Measurements from ENCODE around the gene PWWP2B. TPM values are rescaled to one million over a fixed set of nuclear protein-coding genes. Genes with fewer than 3 reads are reported as not detected.

The PWWP2B gene
- polyA plus RNA-seq, 2 of the 4 experiments (the other 2 are of a cell fraction): 2.8 to 7.3 TPM

DNA sequence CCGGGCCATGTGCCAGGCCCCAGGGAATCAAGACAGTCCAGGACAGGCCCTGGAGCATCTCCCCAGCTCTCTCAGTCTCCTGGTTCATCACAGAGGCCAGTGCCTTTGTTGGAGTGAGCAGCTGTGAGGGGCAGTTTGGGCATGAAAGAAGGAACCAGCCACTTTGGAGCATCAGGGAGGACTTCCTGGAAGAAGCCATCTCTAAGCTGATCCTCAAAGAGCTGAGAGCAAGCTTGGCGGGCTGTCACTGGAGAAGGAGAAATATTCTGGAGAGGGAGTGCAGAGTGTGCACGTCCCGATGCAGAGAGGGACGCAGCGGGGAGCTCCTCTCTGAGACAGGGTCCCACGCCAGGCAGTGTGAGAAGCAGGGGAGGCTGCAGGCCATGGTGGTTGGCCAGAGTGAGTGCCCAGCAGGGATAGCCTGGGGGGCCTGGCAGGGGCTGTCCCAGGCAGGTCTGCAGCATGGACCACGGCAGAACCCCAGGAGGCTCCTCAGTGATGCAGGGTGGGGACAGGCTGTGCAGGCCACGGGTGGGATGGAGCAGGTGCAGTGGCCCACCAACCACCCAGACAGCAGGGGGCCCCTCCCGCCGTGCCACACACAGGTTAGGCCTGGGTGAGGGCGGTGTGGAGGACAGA is 34.7 kb downstream of the PWWP2B start:
- TF ChIP-seq ZFP36 (IDR thresholded peaks at IDR 0.05; ENCODE audit: borderline replicate concordance, partially characterized antibody) (peak; percentile 52), ESRRA (IDR thresholded peaks at IDR 0.05; ENCODE audit: borderline replicate concordance, low read length) (no peak), RCOR1 (IDR thresholded peaks at IDR 0.05; ENCODE audit: low read depth, low read length) (no peak), CBX2 (IDR thresholded peaks at IDR 0.05; ENCODE audit: borderline replicate concordance, low read depth) (no peak)
- TF ChIP-seq, protein P1, sequence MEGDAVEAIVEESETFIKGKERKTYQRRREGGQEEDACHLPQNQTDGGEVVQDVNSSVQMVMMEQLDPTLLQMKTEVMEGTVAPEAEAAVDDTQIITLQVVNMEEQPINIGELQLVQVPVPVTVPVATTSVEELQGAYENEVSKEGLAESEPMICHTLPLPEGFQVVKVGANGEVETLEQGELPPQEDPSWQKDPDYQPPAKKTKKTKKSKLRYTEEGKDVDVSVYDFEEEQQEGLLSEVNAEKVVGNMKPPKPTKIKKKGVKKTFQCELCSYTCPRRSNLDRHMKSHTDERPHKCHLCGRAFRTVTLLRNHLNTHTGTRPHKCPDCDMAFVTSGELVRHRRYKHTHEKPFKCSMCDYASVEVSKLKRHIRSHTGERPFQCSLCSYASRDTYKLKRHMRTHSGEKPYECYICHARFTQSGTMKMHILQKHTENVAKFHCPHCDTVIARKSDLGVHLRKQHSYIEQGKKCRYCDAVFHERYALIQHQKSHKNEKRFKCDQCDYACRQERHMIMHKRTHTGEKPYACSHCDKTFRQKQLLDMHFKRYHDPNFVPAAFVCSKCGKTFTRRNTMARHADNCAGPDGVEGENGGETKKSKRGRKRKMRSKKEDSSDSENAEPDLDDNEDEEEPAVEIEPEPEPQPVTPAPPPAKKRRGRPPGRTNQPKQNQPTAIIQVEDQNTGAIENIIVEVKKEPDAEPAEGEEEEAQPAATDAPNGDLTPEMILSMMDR (IDR thresholded peaks at IDR 0.05): no peak
- Histone ChIP-seq H3K27ac (no peak overlapping the region), H3K4me3 (no peak overlapping the region), H3K4me2 (no peak overlapping the region), H3K9me3 (no peaks in the 10 kb centered on the region), H3K4me1 (peaks cover 8% of the 10 kb centered on the region)
- 87% methylated on average over 8 of the region's 12 CpGs for WGBS (ENCODE audit: missing lambda C conversion rate)
- FAIRE-seq (no peak), ATAC-seq (0 out of 6 replicates have a peak, but pooled peaks of 1 of the 2 experiments have one; percentile 16), DNase-seq (ENCODE audit: low read depth in 1 of 2, low spot score in 1 of 2) (no peak)
- ChIA-PET POLR2A (no interaction called here), CTCF (interaction anchor here (1.2 to 1.5 kb wide), 3 partner anchors 10 to 12 kb away, joined by 3 to 5 read pairs (median 4); no protein-coding TSS in a partner anchor)

DNA sequence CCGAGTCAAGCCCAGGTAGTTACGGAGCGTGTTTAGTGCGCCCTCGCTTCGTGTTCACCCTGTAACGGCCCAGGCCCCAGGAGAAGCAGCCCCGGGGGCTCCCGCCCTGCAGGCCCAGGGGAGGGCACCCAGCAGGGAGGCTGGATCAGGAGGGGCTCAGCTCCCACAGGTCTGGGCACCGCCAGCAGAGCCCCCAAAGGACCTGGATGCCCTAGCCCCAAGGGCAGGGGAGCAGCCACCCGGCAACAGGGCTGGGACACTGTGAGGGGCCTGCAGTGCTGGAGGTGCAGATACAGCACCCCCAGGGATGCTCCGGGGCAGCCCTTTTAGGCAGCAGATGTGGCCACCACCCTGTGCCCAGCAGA is 35.2 kb downstream of the PWWP2B start:
- DNase-seq (ENCODE audit: low read depth in 1 of 2, low spot score in 1 of 2) (no peak), FAIRE-seq (no peak), ATAC-seq (no peak; a peak in 1 of 6 replicates)
- no peak overlapping the region for H3K4me2 ChIP-seq
- 95% methylated on average over 8 of the region's 12 CpGs for WGBS (ENCODE audit: missing lambda C conversion rate)
- TF ChIP-seq CHD4 (IDR thresholded peaks at IDR 0.05; ENCODE audit: borderline replicate concordance) (no peak), RFX5 (IDR thresholded peaks at IDR 0.05) (no peak), FOXS1 (CRISPR knock-in tag; IDR thresholded peaks at IDR 0.05) (no peak), JUN (IDR thresholded peaks at IDR 0.05) (no peak), ZNF302 (CRISPR knock-in tag; IDR thresholded peaks at IDR 0.05) (no peak), HOXA7 (CRISPR knock-in tag; IDR thresholded peaks at IDR 0.05) (no peak), MYC (IDR thresholded peaks at IDR 0.05; ENCODE audit: borderline replicate concordance, low read length) (no peak), ZSCAN20 (CRISPR knock-in tag; IDR thresholded peaks at IDR 0.05) (no peak), RNF2 (IDR thresholded peaks at IDR 0.05; ENCODE audit: borderline replicate concordance, low read depth) (no peak), CBX2 (IDR thresholded peaks at IDR 0.05; ENCODE audit: borderline replicate concordance, low read depth) (no peak), RARB (CRISPR knock-in tag; IDR thresholded peaks at IDR 0.05) (no peak), ZC3H11A (IDR thresholded peaks at IDR 0.05) (no peak), SMC3 (IDR thresholded peaks at IDR 0.05) (no peak)
- TF ChIP-seq, protein P2, sequence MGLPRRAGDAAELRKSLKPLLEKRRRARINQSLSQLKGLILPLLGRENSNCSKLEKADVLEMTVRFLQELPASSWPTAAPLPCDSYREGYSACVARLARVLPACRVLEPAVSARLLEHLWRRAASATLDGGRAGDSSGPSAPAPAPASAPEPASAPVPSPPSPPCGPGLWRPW (IDR thresholded peaks at IDR 0.05): no peak
- TF ChIP-seq, protein P3, sequence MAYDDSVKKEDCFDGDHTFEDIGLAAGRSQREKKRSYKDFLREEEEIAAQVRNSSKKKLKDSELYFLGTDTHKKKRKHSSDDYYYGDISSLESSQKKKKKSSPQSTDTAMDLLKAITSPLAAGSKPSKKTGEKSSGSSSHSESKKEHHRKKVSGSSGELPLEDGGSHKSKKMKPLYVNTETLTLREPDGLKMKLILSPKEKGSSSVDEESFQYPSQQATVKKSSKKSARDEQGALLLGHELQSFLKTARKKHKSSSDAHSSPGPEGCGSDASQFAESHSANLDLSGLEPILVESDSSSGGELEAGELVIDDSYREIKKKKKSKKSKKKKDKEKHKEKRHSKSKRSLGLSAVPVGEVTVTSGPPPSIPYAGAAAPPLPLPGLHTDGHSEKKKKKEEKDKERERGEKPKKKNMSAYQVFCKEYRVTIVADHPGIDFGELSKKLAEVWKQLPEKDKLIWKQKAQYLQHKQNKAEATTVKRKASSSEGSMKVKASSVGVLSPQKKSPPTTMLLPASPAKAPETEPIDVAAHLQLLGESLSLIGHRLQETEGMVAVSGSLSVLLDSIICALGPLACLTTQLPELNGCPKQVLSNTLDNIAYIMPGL (CRISPR knock-in tag; IDR thresholded peaks at IDR 0.05; ENCODE audit: borderline replicate concordance): no peak
- TF ChIP-seq, protein P1 (IDR thresholded peaks at IDR 0.05): no peak
- CTCF ChIA-PET: interaction anchor here (1.1 to 1.5 kb wide), 5 partner anchors 9 to 45 kb away, joined by 3 to 5 read pairs (median 4); no protein-coding TSS in a partner anchor
- H3K27ac ChIP-seq: no peak overlapping the region
- POLR2A ChIA-PET: no interaction called here
- no peak overlapping the region for H3K4me3 ChIP-seq
- peaks cover 8% of the 10 kb centered on the region for H3K4me1 ChIP-seq
- no peaks in the 10 kb centered on the region for H3K9me3 ChIP-seq
